CD14-positive monocyte (primary cell): ENCODE data around the gene TRNAU1AP. TPM values are rescaled to one million over a fixed set of nuclear protein-coding genes. Genes with fewer than 3 reads are reported as not detected.
A peak's percentile ranks its signal among the peaks of the same experiment; 100 is the strongest.
"Not testable (repeated sequence)": the region's sequence is repeated elsewhere in the genome, so short reads cannot be mapped to it uniquely, and the experiment has no call there.

Experiments
- DNase-seq, 3 donors: peaks; one replicate each; pipeline ENCODE4 v3.0.0-alpha.2; 2011 to 2022
- H2AFZ ChIP-seq: 2 replicates; pipeline ENCODE4 v1.6.0; 2012; ENCODE audit warnings: mild to moderate bottlenecking, low read depth, low read length, inconsistent platforms; ENCODE audit not compliant: insufficient read depth, poor library complexity, severe bottlenecking
- H3K27ac ChIP-seq, 2 donors: 1 replicate in 1 of 2; 2 replicates in 1 of 2; pipeline ENCODE4 v1.5.1; 2012 to 2013; ENCODE audit warnings: low read length in 2 of 2, control low read depth in 1 of 2, inconsistent platforms in 1 of 2, low read depth in 1 of 2, mild to moderate bottlenecking in 1 of 2
- H3K27me3 ChIP-seq, 2 donors: one replicate each; pipeline versions ENCODE4 v1.6.0 to v1.6.1; 2011 to 2013; ENCODE audit warnings: low read length in 2 of 2; ENCODE audit not compliant: control insufficient read depth in 2 of 2, insufficient read depth in 2 of 2
- H3K36me3 ChIP-seq, 2 donors: replicated peaks in 1 of 2; 1 replicate in 1 of 2; 2 replicates in 1 of 2; pipeline versions ENCODE4 v1.5.1 to v1.6.1; 2012 to 2013; ENCODE audit warnings: low read length in 2 of 2, control low read depth in 1 of 2, inconsistent platforms in 1 of 2, mild to moderate bottlenecking in 1 of 2; ENCODE audit not compliant: insufficient read depth in 2 of 2, control insufficient read depth in 1 of 2
- H3K4me1 ChIP-seq, 2 donors: 1 replicate in 1 of 2; 2 replicates in 1 of 2; pipeline versions ENCODE4 v1.5.1 to v1.6.1; 2012 to 2013; ENCODE audit warnings: low read length in 2 of 2, control low read depth in 1 of 2, inconsistent platforms in 1 of 2, mild to moderate bottlenecking in 1 of 2, moderate library complexity in 1 of 2; ENCODE audit not compliant: insufficient read depth in 2 of 2, control insufficient read depth in 1 of 2
- H3K4me2 ChIP-seq: replicated peaks from 2 replicates; pipeline ENCODE3; 2012; ENCODE audit warnings: low read length, moderate library complexity, mild to moderate bottlenecking; ENCODE audit not compliant: poor library complexity, severe bottlenecking; ENCODE audit errors: extremely low read depth
- H3K4me3 ChIP-seq, 3 experiments: fragments of 200-600 bp in 1 of 3; sonication (generic) in 1 of 3; replicated peaks in 1 of 3; 1 replicate in 2 of 3; 2 replicates in 1 of 3; pipeline ENCODE4 v1.5.1; 2011 to 2013; ENCODE audit warnings: low read length in 3 of 3, mild to moderate bottlenecking in 3 of 3, control low read depth in 2 of 3, low read depth in 2 of 3, inconsistent platforms in 1 of 3, moderate library complexity in 1 of 3
- H3K79me2 ChIP-seq: 2 replicates; pipeline ENCODE4 v1.6.0; 2012; ENCODE audit warnings: mild to moderate bottlenecking, control low read depth, inconsistent platforms, low read length, moderate library complexity; ENCODE audit not compliant: insufficient read depth
- H3K9ac ChIP-seq: 2 replicates; pipeline ENCODE4 v1.6.0; 2017; ENCODE audit warnings: low read length, mild to moderate bottlenecking; ENCODE audit not compliant: insufficient read depth, poor library complexity, severe bottlenecking
- H3K9me3 ChIP-seq, 2 donors: replicated peaks in 1 of 2; 1 replicate in 1 of 2; 2 replicates in 1 of 2; pipeline versions ENCODE4 v1.5.1 to v1.6.1; 2012 to 2013; ENCODE audit warnings: low read length in 2 of 2, control low read depth in 1 of 2; ENCODE audit not compliant: control insufficient read depth in 1 of 2, insufficient read depth in 1 of 2
- H4K20me1 ChIP-seq: 2 replicates; pipeline ENCODE4 v1.6.0; 2012; ENCODE audit warnings: mild to moderate bottlenecking, low read length, control low read depth, moderate library complexity; ENCODE audit not compliant: insufficient read depth
- H3K27ac Mint-ChIP-seq, 7 donors: one replicate each; pipeline ENCODE4 v1.8.0; 2020; ENCODE audit warnings: mild to moderate bottlenecking in 7 of 7, mixed read lengths in 7 of 7, moderate library complexity in 6 of 7, inconsistent platforms in 2 of 7
- H3K27me3 Mint-ChIP-seq, 3 donors: one replicate each; pipeline ENCODE4 v1.8.0; 2021 to 2022; ENCODE audit warnings: low read depth in 3 of 3, mild to moderate bottlenecking in 3 of 3, mixed read lengths in 3 of 3, moderate library complexity in 3 of 3, inconsistent platforms in 1 of 3
- H3K36me3 Mint-ChIP-seq, 2 donors: one replicate each; pipeline ENCODE4 v1.8.0; 2020; ENCODE audit warnings: mixed read lengths in 2 of 2, inconsistent platforms in 1 of 2, mild to moderate bottlenecking in 1 of 2
- H3K4me1 Mint-ChIP-seq: one replicate; pipeline ENCODE4 v1.8.0; 2020; ENCODE audit warnings: mild to moderate bottlenecking, mixed read lengths
- H3K4me3 Mint-ChIP-seq, 2 donors: one replicate each; pipeline ENCODE4 v1.8.0; 2020; ENCODE audit warnings: mild to moderate bottlenecking in 2 of 2, mixed read lengths in 2 of 2, moderate library complexity in 1 of 2
- H3K9me3 Mint-ChIP-seq, 7 donors: one replicate each; pipeline ENCODE4 v1.8.0; 2020 to 2022; ENCODE audit warnings: mixed read lengths in 7 of 7, mild to moderate bottlenecking in 6 of 7, moderate library complexity in 6 of 7, inconsistent platforms in 2 of 7
- WGBS: methylation state at CpG from one replicate; pipeline ENCODE4 v1.1.5; 2013; ENCODE audit warnings: missing lambda C conversion rate; ENCODE audit not compliant: insufficient coverage; 5-methylcytosine and 5-hydroxymethylcytosine counted together
- intact Hi-C, 2 donors: fragments of 100-400 bp; cut with micrococcal nuclease; formaldehyde crosslinking; loops; one replicate each; pipeline versions ENCODE4 v1.15.0 to v1.15.1; 2023
- polyA plus RNA-seq, 3 donors: library from polyadenylated mRNA; depleted of rRNA in 1 of 3; unstranded in 2 of 3; stranded (reverse) in 1 of 3; fragments of 300-500 nt in 2 of 3; fragments of >200 nt in 1 of 3; fragmentation: Illumina TruSeq in 2 of 3; gene quantifications; 1 replicate in 2 of 3; 2 replicates in 1 of 3; pipeline ENCODE4 v1.2.3, GENCODE V29; 2012 to 2021
- TF ChIP-seq, protein P1 (sequence below): fragments of 200-600 bp; IDR thresholded peaks from one replicate; pipeline ENCODE4 v1.8.0; 2022; ENCODE audit warnings: antibody characterized with exemption, mild to moderate bottlenecking

Gene TRNAU1AP
- polyA plus RNA-seq, 3 donors: 26.3 to 28.4 (median 26.7) TPM

DNA sequence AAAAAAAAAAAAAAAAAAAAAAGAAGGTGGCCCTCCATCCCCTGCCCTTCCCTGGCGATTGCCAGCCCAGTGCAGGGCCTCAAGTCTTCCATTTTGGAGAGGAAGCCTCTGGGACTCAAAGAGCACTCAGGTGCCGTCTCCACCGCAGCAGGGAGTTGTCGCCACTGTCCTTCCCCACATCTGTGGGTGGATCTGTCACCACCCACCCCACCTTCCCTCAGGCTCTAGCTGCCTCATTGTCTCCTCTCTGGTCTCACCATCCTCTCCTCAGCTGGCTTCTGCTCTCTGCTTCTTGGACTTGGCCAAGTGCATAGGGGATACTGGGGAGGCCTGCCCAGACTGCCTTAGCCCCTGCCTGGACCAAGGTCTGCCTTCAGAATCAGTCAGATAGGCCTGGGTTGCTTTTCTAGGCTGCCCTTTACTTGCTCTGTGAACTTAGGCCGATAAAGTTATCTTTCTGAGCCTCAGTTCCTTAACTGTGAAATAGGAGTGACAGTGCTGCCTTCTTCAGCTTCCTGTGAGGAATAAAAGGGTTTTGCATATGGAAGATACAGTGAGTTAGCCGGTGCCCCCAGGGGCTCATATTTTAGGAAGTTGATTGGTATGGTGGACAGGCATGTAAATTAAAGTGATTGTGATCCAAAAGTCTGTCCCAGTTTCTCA is 31.3 kb upstream of the TRNAU1AP start:
- Histone ChIP-seq H3K27me3 (no peaks in the 10 kb centered on the region), H3K4me3 (no peak overlapping the region), H3K36me3 (peaks cover 0 to 10% of the 10 kb centered on the region in 2 donors), H3K79me2 (peaks cover 76% of the 10 kb centered on the region), H3K9me3 (no peaks in the 10 kb centered on the region), H3K4me2 (no peak overlapping the region), H3K9ac (no peak overlapping the region), H3K27ac (no peak overlapping the region), H3K4me1 (peaks cover 15 to 17% of the 10 kb centered on the region in 2 donors), H4K20me1 (peaks cover 16% of the 10 kb centered on the region), H2AFZ (no peak overlapping the region)
- no peak for DNase-seq
- TF ChIP-seq, protein P1, sequence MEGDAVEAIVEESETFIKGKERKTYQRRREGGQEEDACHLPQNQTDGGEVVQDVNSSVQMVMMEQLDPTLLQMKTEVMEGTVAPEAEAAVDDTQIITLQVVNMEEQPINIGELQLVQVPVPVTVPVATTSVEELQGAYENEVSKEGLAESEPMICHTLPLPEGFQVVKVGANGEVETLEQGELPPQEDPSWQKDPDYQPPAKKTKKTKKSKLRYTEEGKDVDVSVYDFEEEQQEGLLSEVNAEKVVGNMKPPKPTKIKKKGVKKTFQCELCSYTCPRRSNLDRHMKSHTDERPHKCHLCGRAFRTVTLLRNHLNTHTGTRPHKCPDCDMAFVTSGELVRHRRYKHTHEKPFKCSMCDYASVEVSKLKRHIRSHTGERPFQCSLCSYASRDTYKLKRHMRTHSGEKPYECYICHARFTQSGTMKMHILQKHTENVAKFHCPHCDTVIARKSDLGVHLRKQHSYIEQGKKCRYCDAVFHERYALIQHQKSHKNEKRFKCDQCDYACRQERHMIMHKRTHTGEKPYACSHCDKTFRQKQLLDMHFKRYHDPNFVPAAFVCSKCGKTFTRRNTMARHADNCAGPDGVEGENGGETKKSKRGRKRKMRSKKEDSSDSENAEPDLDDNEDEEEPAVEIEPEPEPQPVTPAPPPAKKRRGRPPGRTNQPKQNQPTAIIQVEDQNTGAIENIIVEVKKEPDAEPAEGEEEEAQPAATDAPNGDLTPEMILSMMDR: no peak
- Mint-ChIP-seq H3K9me3 (no peaks in the 10 kb centered on the region), H3K27ac (peak overlapping the region in 4 of 7 donors; percentile 37 to 81 (median 62)), H3K4me3 (no peak overlapping the region), H3K4me1 (peaks cover 23% of the 10 kb centered on the region), H3K36me3 (peaks cover 15 to 21% of the 10 kb centered on the region in 2 donors), H3K27me3 (peaks cover 0 to 2% (median 2%) of the 10 kb centered on the region in 3 donors)
- WGBS: 73% methylated on average over 5 of the region's 6 CpGs
- intact Hi-C loops: no loop called here

- peaks cover 84% of the 10 kb centered on the region for H3K79me2 ChIP-seq
- peaks cover 13% of the 10 kb centered on the region for H4K20me1 ChIP-seq
- peaks cover 14 to 15% of the 10 kb centered on the region in 2 donors for H3K4me1 ChIP-seq
- Mint-ChIP-seq H3K36me3 (peaks cover 15 to 27% of the 10 kb centered on the region in 2 donors), H3K27ac (peak overlapping the region in 1 of 7 donors; percentile 81), H3K4me1 (peaks cover 20% of the 10 kb centered on the region)
- H3K36me3 ChIP-seq: peaks cover 0 to 10% of the 10 kb centered on the region in 2 donors
- H3K9ac ChIP-seq, H3K9me3 ChIP-seq, intact Hi-C loops, H3K4me3 ChIP-seq, H2AFZ ChIP-seq, H3K4me2 ChIP-seq, H3K27ac ChIP-seq, H3K27me3 Mint-ChIP-seq, H3K4me3 Mint-ChIP-seq, H3K9me3 Mint-ChIP-seq, H3K27me3 ChIP-seq, DNase-seq: not testable (repeated sequence)
- 100% methylated on average over 1 of the region's 9 CpGs for WGBS
Measured at GRCh38 chr1:28522537-28522936, 30.3 kb upstream of the TRNAU1AP start.

- H3K27ac ChIP-seq, H3K4me1 ChIP-seq, H3K9me3 Mint-ChIP-seq, H2AFZ ChIP-seq, H3K9ac ChIP-seq, H3K4me3 Mint-ChIP-seq, intact Hi-C loops, H3K4me3 ChIP-seq, H3K9me3 ChIP-seq, H3K27me3 ChIP-seq, DNase-seq, H3K4me1 Mint-ChIP-seq, H4K20me1 ChIP-seq, H3K4me2 ChIP-seq, H3K27me3 Mint-ChIP-seq: not testable (repeated sequence)
- Mint-ChIP-seq H3K27ac (peak overlapping the region in 2 of 7 donors; percentile 21 to 41), H3K36me3 (peaks cover 16 to 33% of the 10 kb centered on the region in 2 donors)
- WGBS: 79% methylated on average over 5 of the region's 10 CpGs
- Histone ChIP-seq H3K79me2 (peaks cover 81% of the 10 kb centered on the region), H3K36me3 (peaks cover 3 to 15% of the 10 kb centered on the region in 2 donors)
Measured at GRCh38 chr1:28525002-28525642, 27.8 kb upstream of the TRNAU1AP start.
